Mesothelial cell of epicardium (in vitro differentiated cells): ENCODE measurements around the gene CCDC102B. TPM values are rescaled to one million over a fixed set of nuclear protein-coding genes. Genes with fewer than 3 reads are reported as not detected.

Experiments used
- DNase-seq, 2 experiments: peaks; one replicate each; pipeline ENCODE4 v3.0.0; 2021; ENCODE audit warnings: low spot score in 2 of 2; ENCODE audit not compliant: unreplicated experiment in 2 of 2
- H3K27ac Mint-ChIP-seq: 2 replicates; pipeline ENCODE4 v1.8.0; 2021; ENCODE audit warnings: mixed read lengths
- H3K27me3 Mint-ChIP-seq: 2 replicates; pipeline ENCODE4 v1.8.0; 2021; ENCODE audit warnings: low read depth, mixed read lengths
- H3K36me3 Mint-ChIP-seq: 2 replicates; pipeline ENCODE4 v1.8.0; 2021; ENCODE audit warnings: mixed read lengths
- H3K4me1 Mint-ChIP-seq: 2 replicates; pipeline ENCODE4 v1.8.0; 2021; ENCODE audit warnings: mixed read lengths
- H3K4me3 Mint-ChIP-seq: 2 replicates; pipeline ENCODE4 v1.8.0; 2021; ENCODE audit warnings: mild to moderate bottlenecking, moderate library complexity, mixed read lengths
- H3K9me3 Mint-ChIP-seq: 2 replicates; pipeline ENCODE4 v1.8.0; 2021; ENCODE audit warnings: mixed read lengths
- total RNA-seq: library from RNA; stranded (reverse); gene quantifications from 3 replicates; pipeline ENCODE4 v1.2.1, GENCODE V29; 2021
- TF ChIP-seq, protein P1 (sequence below): fragments of 200-600 bp; sonication (generic); IDR thresholded peaks from one replicate; pipeline ENCODE4 v1.5.0; 2021; ENCODE audit warnings: antibody characterized with exemption; ENCODE audit not compliant: unreplicated experiment

CCDC102B gene
- total RNA-seq, 1 donor from 2014 or later, result 5.3 TPM

DNA sequence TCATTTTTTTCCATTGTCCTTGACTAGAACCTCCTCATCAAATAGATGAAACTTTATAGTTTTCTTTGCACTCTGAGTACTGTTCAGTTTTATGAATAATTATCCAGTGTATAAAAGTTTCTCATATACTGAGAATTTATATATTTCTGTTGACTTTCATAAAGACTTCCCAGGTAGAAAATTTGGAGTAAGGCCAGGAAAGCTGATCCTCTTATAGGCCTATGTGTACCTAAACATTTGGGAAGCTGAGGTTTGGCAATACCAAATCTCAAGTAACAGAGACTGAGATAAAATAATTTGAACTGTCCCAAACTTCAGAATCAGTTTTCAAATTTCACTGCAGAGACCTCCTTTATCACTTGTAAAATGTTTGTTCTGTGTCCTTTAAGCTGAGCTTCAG, 43.4 kb downstream of the CCDC102B start:
- DNase-seq, result no peak
- Mint-ChIP-seq H3K4me3 (no peak overlapping the region), H3K27ac (peak overlapping the region; percentile 2), H3K36me3 (no peaks in the 10 kb centered on the region), H3K27me3 (no peaks in the 10 kb centered on the region), H3K4me1 (peaks cover 15% of the 10 kb centered on the region), H3K9me3 (no peaks in the 10 kb centered on the region)
- TF ChIP-seq, protein P1, sequence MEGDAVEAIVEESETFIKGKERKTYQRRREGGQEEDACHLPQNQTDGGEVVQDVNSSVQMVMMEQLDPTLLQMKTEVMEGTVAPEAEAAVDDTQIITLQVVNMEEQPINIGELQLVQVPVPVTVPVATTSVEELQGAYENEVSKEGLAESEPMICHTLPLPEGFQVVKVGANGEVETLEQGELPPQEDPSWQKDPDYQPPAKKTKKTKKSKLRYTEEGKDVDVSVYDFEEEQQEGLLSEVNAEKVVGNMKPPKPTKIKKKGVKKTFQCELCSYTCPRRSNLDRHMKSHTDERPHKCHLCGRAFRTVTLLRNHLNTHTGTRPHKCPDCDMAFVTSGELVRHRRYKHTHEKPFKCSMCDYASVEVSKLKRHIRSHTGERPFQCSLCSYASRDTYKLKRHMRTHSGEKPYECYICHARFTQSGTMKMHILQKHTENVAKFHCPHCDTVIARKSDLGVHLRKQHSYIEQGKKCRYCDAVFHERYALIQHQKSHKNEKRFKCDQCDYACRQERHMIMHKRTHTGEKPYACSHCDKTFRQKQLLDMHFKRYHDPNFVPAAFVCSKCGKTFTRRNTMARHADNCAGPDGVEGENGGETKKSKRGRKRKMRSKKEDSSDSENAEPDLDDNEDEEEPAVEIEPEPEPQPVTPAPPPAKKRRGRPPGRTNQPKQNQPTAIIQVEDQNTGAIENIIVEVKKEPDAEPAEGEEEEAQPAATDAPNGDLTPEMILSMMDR, result no peak

DNA sequence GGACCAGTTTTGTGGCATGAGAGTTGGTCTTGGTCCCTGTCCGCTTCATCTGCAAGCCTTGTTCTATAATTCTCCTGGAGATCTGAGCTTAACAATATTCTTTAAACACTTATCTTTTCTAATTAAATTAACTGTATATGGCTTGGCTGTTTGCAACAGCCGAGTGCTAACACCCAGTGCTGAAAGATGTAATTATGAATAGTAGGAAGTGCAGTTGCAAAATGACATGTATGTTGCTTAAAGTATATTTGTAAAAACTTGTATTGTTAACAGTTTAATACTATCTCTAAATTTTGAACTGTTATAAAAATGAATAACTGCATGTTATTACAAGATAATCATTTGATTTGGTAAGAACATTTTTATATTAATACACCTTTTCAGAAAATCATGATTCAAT, 45.1 kb downstream of the CCDC102B start:
- no peaks in the 10 kb centered on the region for H3K36me3 Mint-ChIP-seq
- TF ChIP-seq, protein P1, result no peak
- H3K9me3 Mint-ChIP-seq, result no peaks in the 10 kb centered on the region
- no peak overlapping the region for H3K27ac Mint-ChIP-seq
- no peak for DNase-seq
- peaks cover 17% of the 10 kb centered on the region for H3K4me1 Mint-ChIP-seq
- H3K4me3 Mint-ChIP-seq, result no peak overlapping the region
- H3K27me3 Mint-ChIP-seq, result no peaks in the 10 kb centered on the region

DNA sequence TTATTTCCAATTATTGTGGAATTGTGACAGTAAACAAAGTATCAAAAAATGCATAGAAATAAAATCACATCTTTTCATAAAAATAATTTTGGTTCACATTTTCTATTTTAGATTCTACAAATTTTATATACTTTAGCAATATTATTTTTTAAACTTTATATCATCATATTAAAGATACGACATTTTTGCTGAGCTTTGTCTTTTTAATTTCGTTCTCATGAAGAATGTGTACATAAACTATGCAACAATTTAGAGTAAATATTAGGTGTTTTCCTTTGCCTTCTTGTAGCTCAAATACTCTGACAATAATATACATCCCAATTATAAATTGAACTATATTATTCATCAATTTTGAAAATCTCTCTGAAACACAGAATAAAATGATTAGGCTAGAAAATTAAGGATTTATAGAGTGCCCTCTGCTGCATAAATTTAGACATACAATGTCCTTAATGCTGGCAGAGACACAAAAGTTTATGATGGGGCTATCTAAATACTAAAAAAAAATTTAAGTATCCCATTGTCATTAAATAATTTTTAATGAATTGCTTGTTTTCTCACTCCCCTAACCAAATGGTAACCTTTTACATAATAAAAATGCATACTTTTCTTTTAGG, 45.7 kb downstream of the CCDC102B start:
- TF ChIP-seq, protein P1, result no peak
- no peak for DNase-seq
- Mint-ChIP-seq H3K36me3 (no peaks in the 10 kb centered on the region), H3K27me3 (no peaks in the 10 kb centered on the region), H3K27ac (no peak overlapping the region), H3K9me3 (no peaks in the 10 kb centered on the region), H3K4me3 (no peak overlapping the region), H3K4me1 (peaks cover 16% of the 10 kb centered on the region)

DNA sequence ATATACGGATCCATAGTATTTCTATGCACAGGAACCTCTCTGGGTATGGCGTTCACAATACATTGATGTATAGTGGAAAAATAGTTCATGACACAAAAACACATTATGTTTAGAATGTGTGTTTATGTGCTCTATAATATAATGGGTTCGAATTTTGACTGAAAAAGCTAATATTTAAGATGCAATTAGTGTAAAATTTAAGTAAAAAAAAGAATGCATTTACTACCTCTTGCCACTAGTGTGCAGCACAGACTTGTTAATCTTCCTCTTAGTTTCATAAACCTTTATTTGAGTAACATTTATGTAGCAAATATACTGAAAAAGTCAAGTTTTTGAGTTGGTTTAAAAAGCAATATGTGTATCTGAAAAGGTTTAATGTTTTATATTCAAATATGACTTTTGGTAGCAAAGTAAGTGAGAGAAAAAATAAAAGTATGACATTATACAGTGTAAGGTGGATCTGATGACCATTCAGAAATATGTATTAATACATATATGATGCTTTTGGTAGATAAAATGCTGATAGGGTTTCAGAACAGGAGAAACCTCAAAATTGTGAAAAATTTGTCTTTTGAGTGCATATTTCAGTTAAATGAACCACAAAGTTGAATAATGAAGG, 49.4 kb downstream of the CCDC102B start:
- Mint-ChIP-seq H3K4me3 (no peak overlapping the region), H3K27ac (no peak overlapping the region), H3K36me3 (no peaks in the 10 kb centered on the region), H3K4me1 (peaks cover 5% of the 10 kb centered on the region), H3K27me3 (no peaks in the 10 kb centered on the region), H3K9me3 (no peaks in the 10 kb centered on the region)
- TF ChIP-seq, protein P1, result peak; percentile 87
- DNase-seq, result no peak

DNA sequence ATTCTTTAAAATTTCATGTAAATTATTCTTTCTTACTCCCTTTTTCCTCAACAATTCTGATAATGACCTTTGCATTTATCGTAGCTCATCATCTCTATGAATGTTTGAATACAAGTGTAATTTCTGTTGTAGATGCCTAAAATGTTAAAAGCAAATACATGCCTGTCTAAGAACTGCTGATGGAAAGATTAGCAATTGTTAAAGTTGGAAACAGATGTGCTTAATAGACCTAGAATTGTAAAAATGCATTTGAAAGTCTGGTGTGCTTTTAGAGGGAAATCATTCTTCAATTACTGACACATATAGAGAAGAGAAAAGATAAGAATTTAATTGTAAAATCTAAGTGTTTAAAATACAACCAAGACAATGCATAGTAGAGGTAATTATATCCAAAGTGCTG, 50.4 kb downstream of the CCDC102B start:
- DNase-seq, result no peak
- no peaks in the 10 kb centered on the region for H3K27me3 Mint-ChIP-seq
- no peaks in the 10 kb centered on the region for H3K36me3 Mint-ChIP-seq
- TF ChIP-seq, protein P1, result no peak
- no peak overlapping the region for H3K4me3 Mint-ChIP-seq
- no peak overlapping the region for H3K27ac Mint-ChIP-seq
- no peaks in the 10 kb centered on the region for H3K9me3 Mint-ChIP-seq
- H3K4me1 Mint-ChIP-seq, result peaks cover 5% of the 10 kb centered on the region
